ENCODE results near the gene LTBP4.

The LTBP4 gene

GRCh38 chr19:40608240-40608621 is 7.1 kb downstream of the LTBP4 start:
- Histone ChIP-seq H3K4me1 (ENCODE audit: control insufficient read depth, insufficient read depth, low read length) (peaks cover 35% of the 10 kb centered on the region), H3K9me3 (ENCODE audit: control insufficient read depth, insufficient read depth, low read depth, low read length) (no peaks in the 10 kb centered on the region), H3K36me3 (ENCODE audit: control insufficient read depth in 2 of 2, insufficient read depth in 1 of 2, low read length in 2 of 2) (peaks cover 0 to 5% of the 10 kb centered on the region in 2 experiments; a peak in 1 of 3 replicates), H3K27ac (ENCODE audit: extremely low read depth, low read depth, low read length) (no peak overlapping the region), H3K4me3 (ENCODE audit: low read depth, low read length) (no peak overlapping the region)
- ChIA-PET CTCF (interaction anchor here (0.8 to 20.7 kb wide), 8 partner anchors 10 to 87 kb away, joined by 3 to 470 read pairs (median 6); no protein-coding TSS in a partner anchor), POLR2A (interaction anchor here (0.6 to 3.8 kb wide), 5 partner anchors 9 to 630 kb away, joined by 3 to 61 read pairs (median 4); no protein-coding TSS in a partner anchor)
- TF ChIP-seq ZNF707 (tag by site-specific recombination; IDR thresholded peaks at IDR 0.05) = no peak
- no peak for TF ChIP-seq ZNF175 (tag by site-specific recombination; IDR thresholded peaks at IDR 0.05)

GRCh38 chr19:40608957-40609356 is 7.8 kb downstream of the LTBP4 start:
- POLR2A ChIA-PET = interaction anchor here (0.6 to 3.8 kb wide), 5 partner anchors 8 to 283 kb away, joined by 3 to 61 read pairs (median 7); no protein-coding TSS in a partner anchor
- H3K36me3 ChIP-seq (ENCODE audit: control insufficient read depth in 2 of 2, insufficient read depth in 1 of 2, low read length in 2 of 2) = peaks cover 0 to 5% of the 10 kb centered on the region in 2 experiments; a peak in 2 of 3 replicates
- CTCF ChIA-PET = interaction anchor here (0.6 to 20.7 kb wide), 5 partner anchors 10 to 58 kb away, joined by 3 to 470 read pairs (median 6); no protein-coding TSS in a partner anchor
- H3K4me3 ChIP-seq (ENCODE audit: low read depth, low read length) = no peak overlapping the region
- H3K9me3 ChIP-seq (ENCODE audit: control insufficient read depth, insufficient read depth, low read depth, low read length) = no peaks in the 10 kb centered on the region
- H3K4me1 ChIP-seq (ENCODE audit: control insufficient read depth, insufficient read depth, low read length) = peaks cover 31% of the 10 kb centered on the region
- peak overlapping the region; percentile 52; the same call in 1 of the 2 replicates for H3K27ac ChIP-seq (ENCODE audit: extremely low read depth, low read depth, low read length)
- no peak for TF ChIP-seq ZNF501 (tag by site-specific recombination; IDR thresholded peaks at IDR 0.05)
- no peak for TF ChIP-seq ZNF704 (tag by site-specific recombination; IDR thresholded peaks at IDR 0.05)
- no peak for TF ChIP-seq ZXDB (tag by site-specific recombination; IDR thresholded peaks at IDR 0.05)
- no peak for TF ChIP-seq ZNF26 (tag by site-specific recombination; IDR thresholded peaks at IDR 0.05)
- TF ChIP-seq ZNF664 (tag by site-specific recombination; IDR thresholded peaks at IDR 0.05) = peak; percentile 96
- TF ChIP-seq PRDM10 (tag by site-specific recombination; IDR thresholded peaks at IDR 0.05) = 0 out of 2 replicates have a peak, but pooled peaks have one; percentile 7
- no peak for TF ChIP-seq KLF8 (tag by site-specific recombination; IDR thresholded peaks at IDR 0.05)
- 0 out of 2 replicates have a peak, but pooled peaks have one; percentile 1 for TF ChIP-seq KLF1 (tag by site-specific recombination; IDR thresholded peaks at IDR 0.05)
- no peak for TF ChIP-seq ZNF157 (tag by site-specific recombination; IDR thresholded peaks at IDR 0.05)
- TF ChIP-seq KLF17 (tag by site-specific recombination; IDR thresholded peaks at IDR 0.05) = no peak
- TF ChIP-seq ZNF138 (tag by site-specific recombination; IDR thresholded peaks at IDR 0.05; ENCODE audit: borderline replicate concordance) = no peak
- no peak for TF ChIP-seq GFI1B (tag by site-specific recombination; IDR thresholded peaks at IDR 0.05)
- TF ChIP-seq BCL11A (tag by site-specific recombination; IDR thresholded peaks at IDR 0.05; ENCODE audit: low read depth) = no peak
- TF ChIP-seq ZNF18 (tag by site-specific recombination; IDR thresholded peaks at IDR 0.05) = no peak
- TF ChIP-seq ZNF449 (tag by site-specific recombination; IDR thresholded peaks at IDR 0.05) = peak; percentile 31; the same call in 1 of the 2 replicates
- no peak for TF ChIP-seq ZNF266 (tag by site-specific recombination; IDR thresholded peaks at IDR 0.05; ENCODE audit: low read depth)
- TF ChIP-seq ZNF558 (tag by site-specific recombination; IDR thresholded peaks at IDR 0.05) = no peak
- no peak for TF ChIP-seq ZNF426 (tag by site-specific recombination; IDR thresholded peaks at IDR 0.05)
- TF ChIP-seq HIC1 (tag by site-specific recombination; IDR thresholded peaks at IDR 0.05) = no peak
